GM12872 (cell line): ENCODE data around the gene FUT6.

Source experiments
- CTCF ChIP-seq: IDR thresholded peaks from 3 replicates; pipeline ENCODE4 v1.5.1; 2011; ENCODE audit warnings: low read depth, mild to moderate bottlenecking, low read length, moderate library complexity; ENCODE audit not compliant: insufficient read depth

The FUT6 gene

GRCh38 chr19:5863030-5863665 is 23.6 kb upstream of the FUT6 start:
- TF ChIP-seq CTCF = no peak

DNA sequence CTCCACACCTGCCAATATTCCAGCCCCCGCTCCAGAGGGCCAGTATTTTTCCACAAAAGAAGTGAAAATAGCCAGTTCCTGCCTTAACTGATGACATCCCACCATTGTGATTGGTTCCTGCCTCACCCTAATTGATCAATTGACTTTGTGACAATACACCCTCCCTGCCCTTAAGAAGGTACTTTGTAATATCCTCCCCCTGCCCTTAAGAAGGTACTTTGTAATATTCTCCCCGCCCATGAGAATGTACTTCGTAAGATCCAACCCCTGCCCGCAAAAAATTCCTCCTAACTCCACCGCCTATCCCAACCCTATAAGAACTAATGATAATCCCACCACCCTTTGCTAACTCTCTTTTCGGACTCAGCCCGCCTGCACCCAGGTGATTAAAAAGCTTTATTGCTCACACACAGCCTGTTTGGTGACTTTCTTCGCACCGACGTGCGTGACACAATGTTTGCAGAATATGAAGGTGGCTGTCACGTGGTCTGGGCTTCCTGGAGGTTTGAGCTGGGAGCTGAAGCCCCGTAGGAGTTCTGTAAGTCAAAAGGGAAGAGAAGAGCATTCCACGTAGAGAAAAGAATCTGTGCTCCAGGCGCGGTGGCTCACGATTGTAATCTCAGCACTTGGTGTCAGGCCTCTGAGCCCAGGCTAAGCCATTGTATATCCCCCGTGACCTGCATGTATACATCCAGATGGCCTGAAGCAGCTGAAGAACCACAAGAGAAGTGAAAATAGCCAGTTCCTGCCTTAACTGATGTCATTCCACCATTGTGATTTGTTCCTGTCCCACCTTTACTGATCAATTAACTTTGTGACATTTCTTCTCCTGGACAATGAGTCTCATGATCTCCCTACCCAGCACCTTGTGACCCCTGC is 17.9 kb upstream of the FUT6 start:
- TF ChIP-seq CTCF = no peak

- TF ChIP-seq CTCF = no peak
Measured at GRCh38 chr19:5851302-5851701, 11.8 kb upstream of the FUT6 start, which contains the start of gene FUT3. FUT3 (minus strand) TSS chr19:5851449.

DNA sequence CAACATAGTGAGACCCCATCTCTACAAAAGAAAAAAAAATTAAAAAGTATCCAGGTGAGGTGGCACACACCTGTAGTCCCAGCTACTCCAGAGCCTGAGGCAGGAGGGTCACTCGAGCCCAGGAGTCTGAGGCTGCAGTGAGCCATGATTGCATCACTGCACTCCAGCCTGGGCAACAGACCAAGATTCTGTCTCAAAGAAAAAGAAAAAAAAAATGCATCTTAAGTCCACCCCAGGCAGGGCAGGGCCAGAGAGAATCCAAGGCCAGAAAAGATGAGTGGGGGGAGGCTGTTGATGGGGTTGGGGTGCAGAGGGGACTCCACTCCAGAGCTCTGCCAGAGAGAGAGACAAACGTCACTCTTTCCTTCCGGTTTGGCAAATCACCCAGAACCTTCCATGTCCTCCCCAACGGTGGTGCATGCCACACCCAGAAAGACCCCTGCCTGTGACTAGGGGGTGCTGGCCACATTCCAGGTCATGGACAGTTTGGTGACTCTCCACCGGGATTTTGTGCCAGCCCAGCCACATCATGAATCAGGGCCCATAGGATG is 11.3 kb upstream of the FUT6 start:
- no peak for TF ChIP-seq CTCF

DNA sequence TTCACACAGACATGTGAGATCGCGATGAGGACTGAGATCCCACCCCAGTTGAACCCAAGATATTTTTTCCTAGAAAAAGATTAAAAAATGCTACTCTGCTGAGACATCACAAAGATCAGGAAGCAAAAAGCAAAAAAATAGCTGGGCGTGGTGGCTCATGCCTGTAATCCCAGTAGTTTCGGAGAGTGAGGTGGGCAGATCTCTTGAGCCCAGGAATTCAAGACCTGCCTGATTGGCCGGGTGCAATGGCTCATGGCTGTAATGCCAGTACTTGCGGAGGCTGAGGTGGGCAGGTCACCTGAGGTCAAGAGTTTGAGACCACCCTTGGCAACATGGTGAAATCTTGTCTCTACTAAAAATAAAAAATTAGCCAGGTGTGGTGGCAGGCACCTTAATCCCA is 10.7 kb upstream of the FUT6 start:
- TF ChIP-seq CTCF = no peak

DNA sequence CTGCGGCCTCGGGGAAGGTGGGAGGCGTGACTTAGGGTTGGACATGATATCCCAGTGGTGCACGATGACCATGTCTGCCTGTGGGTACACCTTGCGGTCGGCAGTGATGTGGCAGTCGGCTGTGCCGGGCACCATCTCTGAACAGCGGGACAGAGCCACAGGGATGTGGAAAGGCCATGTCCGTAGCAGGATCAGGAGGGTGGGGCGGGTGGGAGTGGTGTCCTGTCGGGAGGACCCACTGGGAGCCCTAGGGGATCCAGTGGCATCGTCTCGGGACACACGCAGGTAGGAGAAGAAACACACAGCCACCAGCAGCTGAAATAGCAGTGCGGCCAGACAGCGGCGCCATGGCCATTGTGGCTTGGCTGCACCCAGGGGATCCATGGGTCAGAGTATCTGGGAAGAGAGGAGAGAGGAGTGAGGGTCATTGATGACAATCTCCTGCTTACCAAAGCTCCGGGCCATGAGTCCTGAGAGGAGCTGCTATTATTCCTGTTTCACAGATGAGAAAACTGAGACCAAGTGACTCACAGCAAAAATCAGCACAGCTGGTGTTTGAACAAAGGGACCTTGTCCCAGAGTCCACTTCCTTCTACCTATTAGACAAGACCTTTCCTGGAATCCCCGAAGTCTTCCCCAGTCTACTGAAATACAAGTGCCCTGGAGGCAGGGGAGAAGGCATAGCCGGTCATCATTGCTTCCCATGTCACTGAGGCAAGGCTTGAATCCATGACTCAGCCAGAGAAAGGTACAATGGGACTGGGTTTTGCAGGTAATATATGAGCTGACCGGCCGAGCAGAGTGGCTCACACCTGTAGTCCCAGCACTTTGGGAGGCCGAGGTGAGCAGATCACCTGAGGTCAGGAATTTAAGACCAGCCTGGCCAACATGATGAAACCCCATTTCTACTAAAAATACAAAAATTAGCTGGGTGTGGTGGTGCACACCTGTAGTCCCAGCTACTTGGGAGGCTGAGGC is 5.2 kb upstream of the FUT6 start:
- no peak for TF ChIP-seq CTCF
